Measurements from ENCODE around the gene MBNL1. TPM values are rescaled to one million over a fixed set of nuclear protein-coding genes. Genes with fewer than 3 reads are reported as not detected.

The MBNL1 gene
- total RNA-seq, 1 donor from 2014 or later = 14.7 TPM

DNA sequence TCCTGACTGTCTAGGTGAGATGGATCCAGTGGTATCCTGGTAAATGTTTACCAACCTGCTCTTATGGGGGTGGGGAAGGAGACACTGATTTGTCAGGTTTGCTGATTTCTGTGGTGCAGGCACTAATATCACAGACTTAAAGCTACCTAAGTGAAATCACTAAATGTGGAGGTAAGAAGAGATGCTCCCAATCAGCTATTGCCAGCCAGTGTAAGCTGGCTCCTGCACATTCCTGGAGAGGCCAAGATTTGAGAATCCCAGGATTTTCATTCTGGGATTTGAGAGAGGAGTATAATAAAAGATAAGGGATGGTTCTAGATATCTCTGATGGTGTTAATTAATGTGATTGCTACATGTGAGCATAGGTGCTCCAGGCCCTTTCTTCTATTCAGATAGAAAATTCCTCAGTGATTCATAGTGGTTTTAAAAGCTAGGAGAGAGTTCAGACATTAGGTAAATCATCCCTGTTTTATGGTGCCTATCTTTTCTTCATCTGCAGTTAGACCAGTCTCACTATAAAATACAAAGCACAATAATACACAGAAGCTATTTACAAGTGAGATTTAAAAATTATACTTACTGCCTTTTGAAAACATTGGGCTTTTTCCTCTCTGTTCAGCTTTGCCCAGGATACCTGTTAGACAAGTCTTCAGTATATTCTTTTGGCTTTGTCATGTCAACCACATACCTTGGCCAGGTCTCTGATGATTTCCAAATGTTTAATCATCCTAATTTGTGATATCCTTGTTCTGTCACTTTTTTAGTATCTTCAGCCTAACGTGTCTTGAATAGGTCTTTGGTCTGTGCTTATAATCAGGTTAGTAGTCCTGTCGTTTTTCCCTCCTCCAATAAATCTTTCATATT lies 90.9 kb downstream of the MBNL1 start:
- peaks cover 7% of the 10 kb centered on the region for H3K4me1 Mint-ChIP-seq
- H3K79me2 ChIP-seq (ENCODE audit: low read depth) = no peaks in the 10 kb centered on the region
- no peak for DNase-seq (ENCODE audit: low spot score)
- H3K36me3 ChIP-seq = no peaks in the 10 kb centered on the region
- H3K27me3 ChIP-seq = no peaks in the 10 kb centered on the region
- H3K4me2 ChIP-seq = no peak overlapping the region
- no peak overlapping the region for H3K27ac Mint-ChIP-seq
- TF ChIP-seq, protein P1, sequence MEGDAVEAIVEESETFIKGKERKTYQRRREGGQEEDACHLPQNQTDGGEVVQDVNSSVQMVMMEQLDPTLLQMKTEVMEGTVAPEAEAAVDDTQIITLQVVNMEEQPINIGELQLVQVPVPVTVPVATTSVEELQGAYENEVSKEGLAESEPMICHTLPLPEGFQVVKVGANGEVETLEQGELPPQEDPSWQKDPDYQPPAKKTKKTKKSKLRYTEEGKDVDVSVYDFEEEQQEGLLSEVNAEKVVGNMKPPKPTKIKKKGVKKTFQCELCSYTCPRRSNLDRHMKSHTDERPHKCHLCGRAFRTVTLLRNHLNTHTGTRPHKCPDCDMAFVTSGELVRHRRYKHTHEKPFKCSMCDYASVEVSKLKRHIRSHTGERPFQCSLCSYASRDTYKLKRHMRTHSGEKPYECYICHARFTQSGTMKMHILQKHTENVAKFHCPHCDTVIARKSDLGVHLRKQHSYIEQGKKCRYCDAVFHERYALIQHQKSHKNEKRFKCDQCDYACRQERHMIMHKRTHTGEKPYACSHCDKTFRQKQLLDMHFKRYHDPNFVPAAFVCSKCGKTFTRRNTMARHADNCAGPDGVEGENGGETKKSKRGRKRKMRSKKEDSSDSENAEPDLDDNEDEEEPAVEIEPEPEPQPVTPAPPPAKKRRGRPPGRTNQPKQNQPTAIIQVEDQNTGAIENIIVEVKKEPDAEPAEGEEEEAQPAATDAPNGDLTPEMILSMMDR (IDR thresholded peaks at IDR 0.05) = no peak
- TF ChIP-seq EZH2 (IDR thresholded peaks at IDR 0.05) (no peak), EZH2phosphoT487 (IDR thresholded peaks at IDR 0.05) (no peak)
- no peak overlapping the region for H2AFZ ChIP-seq (replicated peaks)
- no peaks in the 10 kb centered on the region for H3K27me3 Mint-ChIP-seq (ENCODE audit: insufficient read depth, low read depth)
- peaks cover 20% of the 10 kb centered on the region for H3K4me1 ChIP-seq
- no peak overlapping the region for H3K9ac ChIP-seq
- H3K27ac ChIP-seq = no peak overlapping the region
- H3K36me3 Mint-ChIP-seq = no peaks in the 10 kb centered on the region
- H3K9me3 ChIP-seq (ENCODE audit: low read depth) = no peaks in the 10 kb centered on the region
- no peak overlapping the region for H3K4me3 ChIP-seq
- no peak overlapping the region for H3K4me3 Mint-ChIP-seq
- no peaks in the 10 kb centered on the region for H3F3A ChIP-seq (ENCODE audit: low read depth)
- no peaks in the 10 kb centered on the region for H3K9me3 Mint-ChIP-seq
- no peaks in the 10 kb centered on the region for H4K20me1 ChIP-seq (ENCODE audit: low read depth)

DNA sequence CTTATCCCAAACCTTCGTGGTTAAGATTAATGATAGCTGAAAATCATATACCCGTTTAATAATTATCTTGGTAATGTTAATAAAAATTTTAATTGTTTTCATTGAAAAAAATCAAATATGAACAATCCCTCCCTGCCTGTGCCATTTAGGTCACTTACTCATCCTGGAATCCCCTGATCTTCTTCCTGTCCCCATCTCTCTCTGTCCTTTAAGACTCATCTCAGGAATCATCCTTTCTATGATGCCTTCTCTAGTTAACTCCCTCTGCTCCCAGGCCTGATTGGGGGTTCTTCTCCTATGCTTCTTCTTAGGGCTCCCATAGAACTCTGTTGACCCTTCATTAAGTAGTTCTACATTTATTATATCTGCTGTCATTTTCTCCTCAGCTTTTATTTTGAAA lies 91.6 kb downstream of the MBNL1 start:
- Mint-ChIP-seq H3K36me3 (no peaks in the 10 kb centered on the region), H3K4me3 (no peak overlapping the region), H3K9me3 (no peaks in the 10 kb centered on the region), H3K27me3 (ENCODE audit: insufficient read depth, low read depth) (no peaks in the 10 kb centered on the region), H3K27ac (no peak overlapping the region), H3K4me1 (peaks cover 7% of the 10 kb centered on the region)
- H3K4me2 ChIP-seq = no peak overlapping the region
- no peak overlapping the region for H2AFZ ChIP-seq (replicated peaks)
- H3K4me3 ChIP-seq = no peak overlapping the region
- H3F3A ChIP-seq (ENCODE audit: low read depth) = no peaks in the 10 kb centered on the region
- H4K20me1 ChIP-seq (ENCODE audit: low read depth) = no peaks in the 10 kb centered on the region
- no peaks in the 10 kb centered on the region for H3K9me3 ChIP-seq (ENCODE audit: low read depth)
- H3K27me3 ChIP-seq = no peaks in the 10 kb centered on the region
- H3K9ac ChIP-seq = no peak overlapping the region
- no peak for TF ChIP-seq EZH2phosphoT487 (IDR thresholded peaks at IDR 0.05)
- TF ChIP-seq EZH2 (IDR thresholded peaks at IDR 0.05) = no peak
- TF ChIP-seq, protein P1 (IDR thresholded peaks at IDR 0.05) = no peak
- no peaks in the 10 kb centered on the region for H3K36me3 ChIP-seq
- no peak for DNase-seq (ENCODE audit: low spot score)
- no peak overlapping the region for H3K27ac ChIP-seq
- peaks cover 20% of the 10 kb centered on the region for H3K4me1 ChIP-seq
- no peaks in the 10 kb centered on the region for H3K79me2 ChIP-seq (ENCODE audit: low read depth)

DNA sequence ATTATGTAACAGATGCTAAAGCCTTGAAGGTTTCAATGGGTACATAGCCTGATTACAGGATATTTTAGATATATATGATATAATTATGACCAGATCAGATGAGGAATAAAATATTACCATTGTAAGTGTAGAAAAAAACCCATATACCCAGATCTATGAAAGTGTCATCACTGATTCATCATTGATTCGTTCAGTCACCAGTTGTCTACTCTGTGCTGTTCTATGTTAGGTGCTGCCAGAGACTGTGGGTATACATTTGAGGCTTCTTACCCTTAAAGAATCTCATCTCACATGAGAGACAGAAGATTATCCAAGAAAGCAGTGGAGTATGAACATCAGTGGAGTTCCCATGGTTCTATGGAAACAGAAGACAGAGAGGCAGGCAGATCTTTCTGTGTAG lies 92.2 kb downstream of the MBNL1 start:
- H3K27ac ChIP-seq = no peak overlapping the region

More for the DNA sequence above, 92.2 kb downstream of the MBNL1 start:
- Histone ChIP-seq H3K36me3 (no peaks in the 10 kb centered on the region), H2AFZ (replicated peaks) (no peak overlapping the region), H3K4me3 (no peak overlapping the region), H3K4me1 (peaks cover 20% of the 10 kb centered on the region), H4K20me1 (ENCODE audit: low read depth) (no peaks in the 10 kb centered on the region), H3K27me3 (no peaks in the 10 kb centered on the region), H3K9me3 (ENCODE audit: low read depth) (no peaks in the 10 kb centered on the region), H3K9ac (no peak overlapping the region), H3K4me2 (no peak overlapping the region), H3K79me2 (ENCODE audit: low read depth) (no peaks in the 10 kb centered on the region), H3F3A (ENCODE audit: low read depth) (no peaks in the 10 kb centered on the region)
- no peaks in the 10 kb centered on the region for H3K9me3 Mint-ChIP-seq
- H3K4me1 Mint-ChIP-seq = peaks cover 7% of the 10 kb centered on the region
- no peak for TF ChIP-seq EZH2 (IDR thresholded peaks at IDR 0.05)
- TF ChIP-seq, protein P1 (IDR thresholded peaks at IDR 0.05) = no peak
- TF ChIP-seq EZH2phosphoT487 (IDR thresholded peaks at IDR 0.05) = no peak
- no peak for DNase-seq (ENCODE audit: low spot score)
- no peaks in the 10 kb centered on the region for H3K27me3 Mint-ChIP-seq (ENCODE audit: insufficient read depth, low read depth)
- H3K4me3 Mint-ChIP-seq = no peak overlapping the region
- no peak overlapping the region for H3K27ac Mint-ChIP-seq
- no peaks in the 10 kb centered on the region for H3K36me3 Mint-ChIP-seq

Data from neural progenitor cell (in vitro differentiated cells).